HL-60/S4 treated with phorbol 12-myristate 13-acetate at 8.2 ng/mL for 4 days and 3 days (cell line): ENCODE data around the gene PKP4.

Experiments
- in situ Hi-C: fragments of 300-500 bp; cut with MboI; formaldehyde crosslinking; loops from 2 replicates; pipeline ENCODE4 v1.15.0; 2022; ENCODE audit warnings: low sequenced_read_pairs

Gene PKP4

GRCh38 chr2:158582670-158583069 lies 125.9 kb downstream of the PKP4 start:
- in situ Hi-C loops, result no loop called here

DNA sequence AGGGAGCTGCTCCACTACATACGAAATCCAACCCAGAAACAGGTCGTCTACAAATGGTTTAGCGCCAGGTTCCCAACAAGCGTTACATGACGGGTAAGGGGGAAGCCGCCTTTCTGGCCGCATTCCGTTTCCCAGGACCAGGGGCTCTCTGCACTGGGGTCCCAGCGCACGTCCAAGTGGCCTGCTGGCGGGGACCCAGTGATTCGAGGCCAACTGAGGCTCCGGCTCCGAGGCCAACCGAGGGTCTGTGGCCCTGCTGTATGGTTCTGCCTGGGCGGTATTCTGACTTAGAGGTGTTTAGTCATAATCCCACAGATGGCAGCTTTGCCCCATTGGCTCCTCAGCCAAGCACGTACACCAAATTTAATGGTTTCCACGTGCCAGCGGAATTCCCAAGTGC lies 127.2 kb downstream of the PKP4 start:
- in situ Hi-C loops, result no loop called here

- in situ Hi-C loops, result no loop called here
Measured at GRCh38 chr2:158586491-158586890, 129.7 kb downstream of the PKP4 start.

- in situ Hi-C loops, result no loop called here
Measured at GRCh38 chr2:158589303-158589702, 132.6 kb downstream of the PKP4 start.

GRCh38 chr2:158598862-158599517 lies 142.2 kb downstream of the PKP4 start:
- in situ Hi-C loops, result no loop called here

DNA sequence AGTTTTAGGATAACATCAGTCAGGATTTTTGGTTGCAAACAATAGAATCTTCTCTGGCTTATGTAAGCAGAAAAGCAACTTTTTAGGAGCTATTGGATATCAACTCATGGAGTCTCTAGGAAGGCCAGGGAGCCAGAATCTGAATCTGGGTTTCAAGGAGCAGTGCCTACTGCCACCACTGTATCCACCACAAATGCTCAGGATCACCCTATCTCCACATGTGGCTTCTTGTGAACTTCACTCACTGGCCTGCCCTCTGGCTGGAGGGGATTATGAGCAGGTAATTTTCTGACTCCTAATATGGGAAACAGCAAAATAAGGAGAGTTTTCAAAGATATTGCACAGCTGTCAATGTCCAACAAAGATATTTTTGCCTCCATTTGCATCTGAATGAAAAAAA lies 142.9 kb downstream of the PKP4 start:
- in situ Hi-C loops, result no loop called here

GRCh38 chr2:158600155-158600802 lies 143.5 kb downstream of the PKP4 start:
- in situ Hi-C loops, result no loop called here

- in situ Hi-C loops, result no loop called here
Measured at GRCh38 chr2:158602027-158602426, 145.3 kb downstream of the PKP4 start.

DNA sequence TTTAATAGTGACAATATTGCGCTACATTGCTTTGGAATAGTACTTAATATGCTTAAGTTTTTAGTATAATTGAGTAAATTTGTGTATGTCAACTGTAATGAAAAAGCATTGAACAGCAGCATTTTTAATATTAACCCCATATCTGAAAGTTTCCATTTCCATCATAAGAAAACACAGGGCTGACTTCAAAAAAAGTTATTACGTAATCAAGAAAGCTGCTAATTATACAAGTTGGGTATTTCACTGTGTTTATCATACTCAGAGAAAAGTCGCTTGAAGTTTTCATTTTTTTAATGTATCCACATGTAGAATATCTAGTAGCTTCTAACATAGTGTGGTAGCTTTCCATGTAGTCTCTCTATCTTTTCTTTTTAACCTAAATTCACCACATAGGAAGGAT lies 146.5 kb downstream of the PKP4 start:
- in situ Hi-C loops, result no loop called here

GRCh38 chr2:158603986-158604385 lies 147.2 kb downstream of the PKP4 start:
- in situ Hi-C loops, result no loop called here

- in situ Hi-C loops, result no loop called here
Measured at GRCh38 chr2:158610059-158610458, 153.3 kb downstream of the PKP4 start.

- in situ Hi-C loops, result no loop called here
Measured at GRCh38 chr2:158616480-158617000, 159.8 kb downstream of the PKP4 start.

DNA sequence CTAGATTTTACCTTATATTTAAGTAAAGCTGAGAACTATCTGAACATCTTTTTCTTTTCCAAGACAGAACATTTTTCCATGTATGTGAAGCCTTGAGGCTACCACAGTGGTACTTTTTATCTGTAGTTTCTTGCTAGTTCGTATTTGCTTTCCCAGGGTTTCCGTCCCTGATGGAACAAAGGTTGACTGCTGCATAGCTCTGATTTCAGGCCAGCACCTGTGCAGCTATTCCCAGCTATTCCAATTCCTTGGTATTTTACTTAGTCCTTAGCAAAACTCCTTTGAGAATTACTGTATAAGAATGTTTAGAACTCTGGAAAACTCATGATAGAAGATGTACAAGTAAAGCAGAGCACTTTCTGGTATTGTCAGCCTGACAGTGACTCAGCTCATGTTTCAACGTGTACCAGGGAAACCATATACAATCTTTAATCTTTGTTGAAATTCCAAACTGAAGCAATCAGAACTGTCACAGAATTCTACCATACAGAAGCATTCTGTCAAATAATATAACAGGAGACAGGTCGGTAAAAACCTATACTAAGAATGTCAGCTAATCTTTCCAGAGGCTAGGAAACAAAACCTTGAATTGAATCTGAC lies 162.2 kb downstream of the PKP4 start:
- in situ Hi-C loops, result no loop called here

GRCh38 chr2:158619496-158619895 lies 162.7 kb downstream of the PKP4 start:
- in situ Hi-C loops, result no loop called here

DNA sequence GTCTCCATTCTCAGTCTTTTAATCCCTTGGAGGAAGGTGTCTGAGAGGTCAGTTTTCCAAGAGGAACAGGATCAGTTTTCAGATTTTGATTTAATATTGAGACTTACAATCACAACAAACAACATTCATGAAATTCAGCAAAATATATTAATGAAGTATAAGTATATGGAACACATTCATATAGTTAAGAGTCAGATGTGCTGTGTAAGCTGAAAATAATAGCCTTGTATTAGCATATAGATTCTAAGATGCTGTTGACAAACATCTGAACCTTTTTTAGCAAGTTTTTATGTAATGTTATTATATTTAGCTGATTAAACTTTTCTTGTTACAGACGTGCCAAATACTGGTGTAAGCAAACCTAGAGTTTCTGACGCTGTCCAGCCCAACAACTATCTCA lies 163.9 kb downstream of the PKP4 start:
- in situ Hi-C loops, result no loop called here

DNA sequence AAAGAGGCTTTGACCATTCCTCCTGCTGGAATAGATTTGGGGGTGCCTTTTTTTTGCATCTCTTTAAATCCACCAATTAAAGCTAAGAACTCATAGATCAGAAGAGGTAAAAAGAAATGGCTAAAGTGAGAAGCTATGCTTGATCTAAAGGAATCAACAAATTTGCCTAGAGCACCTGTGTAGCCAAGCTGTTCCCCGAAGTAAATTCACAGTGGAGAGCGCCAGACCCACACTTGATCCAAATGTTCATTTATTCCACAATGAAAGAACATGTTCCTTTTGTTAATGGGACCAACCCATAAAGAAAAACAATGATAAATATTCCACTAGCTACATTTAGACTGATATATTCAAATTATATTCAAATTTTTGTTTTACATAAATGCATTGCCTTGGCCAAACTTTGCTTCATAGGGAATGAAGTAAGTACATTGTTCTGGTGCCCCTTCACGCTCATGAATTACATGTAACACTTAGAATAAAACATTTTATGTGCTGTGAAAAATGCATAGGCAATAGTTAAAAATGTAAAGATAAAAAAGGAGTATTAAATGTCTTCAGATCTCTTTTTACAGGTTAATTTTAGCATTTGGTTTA lies 167.4 kb downstream of the PKP4 start:
- in situ Hi-C loops, result no loop called here

GRCh38 chr2:158624961-158625360 lies 168.2 kb downstream of the PKP4 start:
- in situ Hi-C loops, result no loop called here

DNA sequence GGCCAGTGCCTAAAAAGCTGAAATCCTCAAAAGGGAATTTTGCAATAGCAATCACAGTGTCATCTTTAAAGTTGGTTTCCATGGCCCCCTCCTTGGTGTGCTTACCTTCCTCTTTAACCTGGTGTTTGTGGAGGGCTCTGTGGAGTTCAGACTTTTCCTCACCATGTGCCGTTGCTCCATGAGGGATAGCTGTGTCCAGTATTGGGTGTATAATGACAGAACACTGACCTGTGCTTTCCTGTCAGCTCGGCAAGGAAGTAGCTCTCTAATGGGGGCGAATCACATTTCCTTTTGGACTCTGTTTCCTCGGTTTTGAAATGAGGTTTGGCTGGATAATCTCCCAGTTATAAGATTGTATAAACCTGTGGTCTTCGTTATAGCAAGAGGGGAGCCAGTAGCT lies 172.4 kb downstream of the PKP4 start:
- in situ Hi-C loops, result no loop called here

DNA sequence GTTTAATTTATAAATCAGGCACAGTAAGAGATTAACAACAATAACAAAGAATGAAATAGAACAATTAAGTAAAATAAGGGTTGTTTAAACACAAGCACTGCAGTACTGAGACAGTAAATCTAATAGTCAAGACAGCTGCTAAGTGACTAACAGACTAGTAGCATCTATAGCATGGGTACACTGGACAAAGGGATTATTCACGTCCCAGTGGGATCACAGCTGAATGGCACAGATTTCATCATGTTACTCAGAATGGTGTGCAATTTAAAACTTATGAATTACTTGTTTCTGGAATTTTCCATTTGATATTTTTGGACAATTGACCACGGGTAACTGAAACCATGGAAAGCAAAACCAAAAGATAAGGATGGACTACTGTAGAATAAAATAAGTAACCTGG lies 176.5 kb downstream of the PKP4 start:
- in situ Hi-C loops, result no loop called here

GRCh38 chr2:158634627-158635026 lies 177.9 kb downstream of the PKP4 start:
- in situ Hi-C loops, result no loop called here

DNA sequence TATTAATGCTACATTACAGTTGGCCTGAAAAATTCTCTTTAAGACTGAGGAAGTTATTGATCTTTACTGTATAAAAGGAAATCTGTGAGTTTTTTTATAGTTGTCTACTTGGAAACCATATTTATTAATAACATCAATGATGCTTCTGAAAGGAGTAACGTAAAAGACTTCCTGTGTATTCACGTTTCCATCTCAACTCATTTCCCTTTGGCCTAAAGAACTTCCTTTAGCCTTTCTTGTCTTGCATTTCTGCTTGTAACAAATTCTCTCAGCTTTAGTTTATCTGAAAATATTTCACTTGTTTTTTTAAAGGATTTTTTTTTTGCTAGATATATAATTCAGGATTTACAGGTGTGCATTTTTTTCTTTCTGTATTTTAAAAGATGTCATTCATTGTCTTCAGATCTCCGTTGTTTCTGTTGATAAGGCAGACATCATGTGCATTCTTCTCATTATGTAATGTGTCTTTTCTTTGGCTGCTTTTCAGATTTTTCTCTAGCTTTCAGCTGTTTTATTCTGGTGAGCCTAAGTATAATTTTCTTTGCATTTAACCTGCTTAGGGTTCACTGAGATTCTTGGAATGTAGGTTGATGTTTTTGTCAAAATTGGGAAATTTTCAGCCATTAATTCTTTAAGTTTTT lies 179.3 kb downstream of the PKP4 start:
- in situ Hi-C loops, result no loop called here
